HG03354 (cell line): ENCODE results near the gene ANKRD34A.

Experiments used
- ATAC-seq: cut with Tn5 transposase; IDR thresholded peaks from one replicate; pipeline ENCODE4 v1.9.1; 2021; ENCODE audit warnings: mild to moderate bottlenecking; ENCODE audit not compliant: unreplicated experiment, poor library complexity, severe bottlenecking

ANKRD34A gene

GRCh38 chr1:145917595-145917994 lies 46.8 kb downstream of the ANKRD34A start:
- no peak for ATAC-seq

DNA sequence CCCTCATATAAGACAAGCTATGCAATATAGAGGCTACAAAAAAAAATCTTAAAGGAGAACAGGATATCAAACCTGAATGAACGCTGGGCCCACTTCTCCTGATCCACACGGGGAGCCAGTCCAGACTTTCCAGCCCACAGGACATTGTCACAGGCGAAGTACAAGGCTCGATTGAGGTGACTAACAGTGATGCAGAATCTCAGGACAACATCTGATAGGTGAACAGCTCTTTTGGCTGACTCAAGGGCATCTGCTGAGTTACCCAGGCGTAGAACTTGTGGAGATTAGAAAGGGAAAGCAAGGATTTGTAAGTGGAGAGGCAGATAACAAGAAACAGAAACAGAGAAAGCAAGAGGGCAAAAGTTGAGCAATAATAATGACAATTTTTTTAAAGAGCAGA lies 47.6 kb downstream of the ANKRD34A start:
- ATAC-seq = no peak

- ATAC-seq = no peak
Measured at GRCh38 chr1:145912128-145912641, 52.2 kb downstream of the ANKRD34A start.
